Chondrocyte (in vitro differentiated cells): ENCODE results near the gene ZNF189. TPM values are rescaled to one million over a fixed set of nuclear protein-coding genes. Genes with fewer than 3 reads are reported as not detected.

Experiments
- DNase-seq: peaks from one replicate; pipeline ENCODE4 v3.0.0; 2021; ENCODE audit warnings: mixed read lengths, low spot score
- H3K27ac Mint-ChIP-seq: one replicate; pipeline ENCODE4 v1.8.0; 2021; ENCODE audit warnings: mild to moderate bottlenecking, moderate library complexity, mixed read lengths; ENCODE audit not compliant: unreplicated experiment
- H3K27me3 Mint-ChIP-seq: 2 replicates; pipeline ENCODE4 v1.8.0; 2021; ENCODE audit warnings: low read depth, mixed read lengths
- H3K36me3 Mint-ChIP-seq: 2 replicates; pipeline ENCODE4 v1.8.0; 2021; ENCODE audit warnings: low read depth, mixed read lengths
- H3K4me1 Mint-ChIP-seq: 2 replicates; pipeline ENCODE4 v1.8.0; 2021; ENCODE audit warnings: low read depth, mild to moderate bottlenecking, mixed read lengths
- H3K4me3 Mint-ChIP-seq: one replicate; pipeline ENCODE4 v1.8.0; 2021; ENCODE audit warnings: mild to moderate bottlenecking, moderate library complexity, mixed read lengths; ENCODE audit not compliant: unreplicated experiment
- H3K9me3 Mint-ChIP-seq: 2 replicates; pipeline ENCODE4 v1.8.0; 2021; ENCODE audit warnings: low read depth, mixed read lengths
- total RNA-seq: library from RNA; stranded (reverse); gene quantifications from 3 replicates; pipeline ENCODE4 v1.2.1, GENCODE V29; 2021
- TF ChIP-seq, protein P1 (sequence below): fragments of 200-600 bp; sonication (generic); IDR thresholded peaks from 2 replicates; pipeline ENCODE4 v1.5.0; 2021; ENCODE audit warnings: antibody characterized with exemption, mild to moderate bottlenecking, moderate library complexity

The ZNF189 gene
- total RNA-seq, 1 donor from 2014 or later: 18.5 TPM

DNA sequence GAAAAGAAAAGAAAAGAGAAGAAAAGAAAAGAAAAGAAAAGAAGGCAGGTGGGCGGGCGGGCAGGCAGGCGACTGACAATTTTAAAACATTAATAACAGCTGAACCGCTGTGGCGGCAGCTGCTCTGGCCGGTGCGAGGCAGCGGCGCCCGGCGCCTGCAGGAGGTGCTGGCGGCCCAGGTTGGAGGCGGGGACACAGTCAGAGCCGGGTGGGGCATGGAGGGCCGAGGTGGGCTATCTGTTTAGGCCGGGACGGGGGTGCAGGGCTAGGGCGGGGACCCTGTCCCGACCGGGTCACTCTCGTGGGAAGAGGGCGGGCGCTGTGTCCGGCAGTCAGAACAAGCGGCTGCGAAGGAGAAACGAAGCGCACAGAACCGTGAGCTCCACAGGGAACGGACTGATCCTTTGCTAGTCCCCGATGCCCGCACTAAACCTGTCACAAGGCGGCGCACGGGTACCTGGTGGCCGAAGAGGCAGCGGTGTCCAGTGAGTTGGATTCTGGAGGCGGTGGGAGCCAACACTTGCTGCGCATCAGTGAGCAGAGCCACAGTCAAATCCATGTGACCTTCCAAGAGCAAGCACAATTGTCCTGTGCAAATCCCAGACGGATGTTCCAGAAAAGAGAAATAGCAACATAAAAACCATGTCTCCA is 50.5 kb downstream of the ZNF189 start:
- DNase-seq: peak; percentile 90
- TF ChIP-seq, protein P1, sequence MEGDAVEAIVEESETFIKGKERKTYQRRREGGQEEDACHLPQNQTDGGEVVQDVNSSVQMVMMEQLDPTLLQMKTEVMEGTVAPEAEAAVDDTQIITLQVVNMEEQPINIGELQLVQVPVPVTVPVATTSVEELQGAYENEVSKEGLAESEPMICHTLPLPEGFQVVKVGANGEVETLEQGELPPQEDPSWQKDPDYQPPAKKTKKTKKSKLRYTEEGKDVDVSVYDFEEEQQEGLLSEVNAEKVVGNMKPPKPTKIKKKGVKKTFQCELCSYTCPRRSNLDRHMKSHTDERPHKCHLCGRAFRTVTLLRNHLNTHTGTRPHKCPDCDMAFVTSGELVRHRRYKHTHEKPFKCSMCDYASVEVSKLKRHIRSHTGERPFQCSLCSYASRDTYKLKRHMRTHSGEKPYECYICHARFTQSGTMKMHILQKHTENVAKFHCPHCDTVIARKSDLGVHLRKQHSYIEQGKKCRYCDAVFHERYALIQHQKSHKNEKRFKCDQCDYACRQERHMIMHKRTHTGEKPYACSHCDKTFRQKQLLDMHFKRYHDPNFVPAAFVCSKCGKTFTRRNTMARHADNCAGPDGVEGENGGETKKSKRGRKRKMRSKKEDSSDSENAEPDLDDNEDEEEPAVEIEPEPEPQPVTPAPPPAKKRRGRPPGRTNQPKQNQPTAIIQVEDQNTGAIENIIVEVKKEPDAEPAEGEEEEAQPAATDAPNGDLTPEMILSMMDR: peak; percentile 90
- Mint-ChIP-seq H3K27me3 (peaks cover 2% of the 10 kb centered on the region), H3K27ac (peak overlapping the region; percentile 85), H3K36me3 (no peaks in the 10 kb centered on the region), H3K9me3 (no peaks in the 10 kb centered on the region), H3K4me3 (peak overlapping the region; percentile 84), H3K4me1 (peaks cover 31% of the 10 kb centered on the region)

DNA sequence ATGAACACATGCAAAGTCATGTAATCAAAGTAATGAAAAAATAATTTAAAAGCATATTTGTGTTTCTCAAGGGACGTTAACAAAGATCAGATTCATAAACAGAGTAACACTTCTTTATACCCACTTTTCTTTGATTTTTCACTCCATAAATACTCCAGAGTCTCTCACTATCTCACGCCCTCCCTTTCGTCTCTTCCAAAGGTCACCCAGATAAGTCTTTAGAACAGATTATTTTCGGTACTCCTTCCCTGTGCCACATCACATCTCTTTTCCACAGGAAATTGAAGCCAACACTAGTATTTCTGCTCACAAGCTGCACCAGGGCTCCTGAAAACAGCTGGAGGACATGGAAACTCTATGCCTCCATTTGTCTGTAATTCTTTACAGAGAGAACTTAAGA is 52.3 kb downstream of the ZNF189 start:
- TF ChIP-seq, protein P1: no peak
- Mint-ChIP-seq H3K36me3 (no peaks in the 10 kb centered on the region), H3K4me1 (peaks cover 47% of the 10 kb centered on the region), H3K4me3 (no peak overlapping the region), H3K27me3 (no peaks in the 10 kb centered on the region), H3K27ac (peak overlapping the region; percentile 12), H3K9me3 (no peaks in the 10 kb centered on the region)
- DNase-seq: no peak

DNA sequence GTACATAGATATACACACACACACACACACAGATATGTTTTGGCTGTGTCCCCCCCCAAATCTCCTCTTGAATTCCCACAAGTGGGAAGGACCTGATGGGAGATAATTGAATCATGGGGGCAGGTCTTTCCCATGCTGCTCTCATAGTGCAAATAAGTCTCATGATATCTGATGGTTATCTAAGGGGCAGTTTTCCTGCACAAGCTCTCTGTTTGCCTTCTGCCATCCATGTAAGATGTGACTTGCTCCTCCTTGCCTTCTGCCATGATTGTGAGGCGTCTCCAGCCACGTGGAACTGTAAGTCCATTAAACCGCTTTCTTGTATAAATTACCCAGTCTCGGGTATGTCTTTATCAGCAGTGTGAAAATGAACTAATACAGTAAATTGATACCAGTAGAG is 52.8 kb downstream of the ZNF189 start:
- no peaks in the 10 kb centered on the region for H3K27me3 Mint-ChIP-seq
- H3K4me3 Mint-ChIP-seq: no peak overlapping the region
- no peaks in the 10 kb centered on the region for H3K36me3 Mint-ChIP-seq
- peaks cover 53% of the 10 kb centered on the region for H3K4me1 Mint-ChIP-seq
- H3K27ac Mint-ChIP-seq: no peak overlapping the region
- no peaks in the 10 kb centered on the region for H3K9me3 Mint-ChIP-seq
- no peak for DNase-seq
- TF ChIP-seq, protein P1: no peak

DNA sequence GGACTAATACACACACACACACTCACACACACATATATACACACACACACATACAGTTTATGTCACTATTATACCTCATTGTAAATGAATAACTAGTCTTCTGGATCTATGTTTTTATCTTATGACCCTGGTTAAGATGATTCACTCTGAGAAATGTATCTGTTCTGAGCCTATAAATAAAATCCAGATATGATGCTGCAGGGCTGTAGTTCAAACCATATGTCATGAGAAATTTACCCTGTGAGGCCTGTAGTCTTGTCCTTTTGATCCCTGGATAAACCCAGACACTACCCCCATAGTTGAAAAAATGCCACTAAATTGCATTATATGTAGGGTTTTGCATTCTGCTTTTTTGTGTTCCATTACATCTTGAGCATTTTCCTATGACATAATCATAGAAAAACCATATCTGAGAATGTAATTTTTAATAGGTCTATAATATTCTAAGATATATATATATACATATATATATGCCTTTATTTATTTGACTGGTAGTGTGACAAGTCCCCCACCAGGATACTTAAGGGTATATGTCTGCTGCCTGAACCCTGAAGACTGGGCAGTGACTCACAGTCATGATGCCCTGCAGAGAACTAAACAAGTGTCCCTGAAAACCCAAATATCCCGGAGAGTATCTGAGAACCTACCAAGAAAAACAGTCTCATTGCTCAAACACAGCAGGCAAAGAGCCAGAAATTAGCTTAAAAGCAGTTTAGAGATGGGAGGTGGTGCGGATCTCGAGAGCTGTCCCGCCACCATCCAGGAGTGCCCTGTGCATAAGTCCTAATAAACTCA is 55.3 kb downstream of the ZNF189 start:
- peaks cover 55% of the 10 kb centered on the region for H3K4me1 Mint-ChIP-seq
- no peak for DNase-seq
- no peaks in the 10 kb centered on the region for H3K36me3 Mint-ChIP-seq
- H3K27ac Mint-ChIP-seq: peak overlapping the region; percentile 78
- no peaks in the 10 kb centered on the region for H3K9me3 Mint-ChIP-seq
- H3K4me3 Mint-ChIP-seq: no peak overlapping the region
- TF ChIP-seq, protein P1: no peak
- no peaks in the 10 kb centered on the region for H3K27me3 Mint-ChIP-seq

DNA sequence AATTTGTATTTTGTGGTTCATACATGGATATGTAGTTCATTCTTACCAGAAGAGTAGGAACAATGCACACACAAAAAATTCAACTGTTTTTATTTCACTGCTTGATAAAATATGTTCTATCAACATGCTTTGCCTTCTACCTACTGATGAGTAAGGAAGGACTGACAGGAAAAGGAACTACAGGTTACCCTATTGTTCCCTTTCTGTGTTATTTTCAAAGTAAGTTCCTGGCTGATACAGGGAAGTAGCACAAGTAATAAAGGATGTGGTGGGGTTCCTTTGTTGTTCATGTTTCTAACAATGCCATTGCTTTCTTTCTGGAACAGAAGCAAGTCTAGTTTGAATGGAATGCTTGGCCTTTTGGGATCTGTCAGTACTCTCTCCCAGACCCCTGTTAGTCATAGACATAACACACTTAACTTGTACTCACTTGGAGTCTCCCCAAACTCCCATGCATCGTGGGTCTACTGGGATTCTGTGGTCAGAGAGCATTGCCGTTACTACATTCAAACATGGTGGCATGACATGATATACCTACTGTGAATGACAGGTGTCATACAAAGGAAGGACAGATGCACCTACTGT is 57.1 kb downstream of the ZNF189 start:
- Mint-ChIP-seq H3K4me3 (no peak overlapping the region), H3K9me3 (no peaks in the 10 kb centered on the region), H3K36me3 (no peaks in the 10 kb centered on the region), H3K27me3 (no peaks in the 10 kb centered on the region), H3K4me1 (peaks cover 54% of the 10 kb centered on the region), H3K27ac (peak overlapping the region; percentile 14)
- TF ChIP-seq, protein P1: no peak
- DNase-seq: no peak
